HCT116 (cell line): ENCODE data around the gene HDLBP. TPM values are rescaled to one million over a fixed set of nuclear protein-coding genes. Genes with fewer than 3 reads are reported as not detected.

Experiments used
- ATAC-seq: fragments of 200-7000 bp; cut with Tn5 transposase; 2 replicates; pipeline ENCODE4 v1.9.1; 2020; ENCODE audit warnings: mild to moderate bottlenecking, moderate library complexity
- BruUV-seq: library from RNA; stranded (reverse); fragments of 400-500 nt; replicated peaks from 2 replicates; lab custom pipeline; 2021; lab: Mats Ljungman, UMichigan
- CTCF ChIA-PET: fragments of 300-600 bp; sonication (Branson Sonifier 250); formaldehyde crosslinking; loops from one replicate; lab custom pipeline; 2021; ENCODE audit warnings: antibody characterized with exemption; lab: Charles Lee
- POLR2A ChIA-PET: fragments of 300-600, 350-600 bp; sonication (Branson Sonifier 250); formaldehyde crosslinking; loops from one replicate; lab custom pipeline; 2021; ENCODE audit warnings: antibody characterized with exemption; lab: Charles Lee
- RAD21 ChIA-PET, 2 experiments: fragments of 300-600 bp; sonication (Branson Sonifier 250); formaldehyde crosslinking; loops; one replicate each; lab custom pipeline; 2023; ENCODE audit warnings: low total read pairs in 2 of 2; ENCODE audit not compliant: uncharacterized antibody in 2 of 2, unreplicated experiment in 2 of 2, low non-redundant PET in 1 of 2; lab: Charles Lee
- DNase-seq: peaks from one replicate; pipeline ENCODE4 v3.0.0-alpha.2; 2010; ENCODE audit warnings: low read depth, low spot score
- H2AFZ ChIP-seq: fragments of 200-600 bp; shearing (Covaris generic), sonication (generic); 2 replicates; pipeline ENCODE4 v1.6.1; 2017; ENCODE audit warnings: low read depth, mixed run types, mixed read lengths, antibody characterized with exemption, low read length; ENCODE audit not compliant: poor library complexity, severe bottlenecking
- H3K27ac ChIP-seq: 2 replicates; pipeline ENCODE4 v1.5.1; 2012; ENCODE audit warnings: low read depth, low read length
- H3K27me3 ChIP-seq: fragments of 200-600 bp; sonication (generic); 2 replicates; pipeline ENCODE4 v1.6.1; 2016; ENCODE audit warnings: mixed run types, low read length, mixed read lengths; ENCODE audit not compliant: insufficient read depth
- H3K36me3 ChIP-seq, 2 experiments: fragments of 200-500 bp in 1 of 2; fragments of 200-600 bp in 1 of 2; sonication (Bioruptor generic) in 1 of 2; sonication (generic) in 1 of 2; 2 replicates each; pipeline versions ENCODE4 v1.5.1 to v1.6.1; 2014 to 2016; ENCODE audit warnings: low read length in 2 of 2, inconsistent platforms in 1 of 2, mixed read lengths in 1 of 2, mixed run types in 1 of 2; ENCODE audit not compliant: insufficient read depth in 2 of 2, control insufficient read depth in 1 of 2
- H3K4me1 ChIP-seq, 2 experiments: fragments of 200-600 bp in 1 of 2; sonication (generic) in 1 of 2; 2 replicates each; pipeline versions ENCODE4 v1.5.1 to v1.6.1; 2012 to 2017; ENCODE audit warnings: low read length in 2 of 2, inconsistent platforms in 1 of 2, mild to moderate bottlenecking in 1 of 2, mixed read lengths in 1 of 2, mixed run types in 1 of 2, moderate library complexity in 1 of 2; ENCODE audit not compliant: insufficient read depth in 2 of 2, control insufficient read depth in 1 of 2
- H3K4me2 ChIP-seq: fragments of 200-600 bp; sonication (generic); 2 replicates; pipeline ENCODE4 v1.6.1; 2017; ENCODE audit warnings: mixed run types, low read length, mixed read lengths
- H3K4me3 ChIP-seq, 2 experiments: fragments of 200-600 bp in 1 of 2; sonication (generic) in 1 of 2; replicated peaks in 1 of 2; 2 replicates each; pipeline ENCODE4 v1.5.1; 2011 to 2016; ENCODE audit warnings: low read length in 2 of 2, control low read depth in 1 of 2, low read depth in 1 of 2, mild to moderate bottlenecking in 1 of 2, mixed read lengths in 1 of 2, mixed run types in 1 of 2
- H3K79me2 ChIP-seq: fragments of 200-600 bp; sonication (generic); 2 replicates; pipeline ENCODE4 v1.6.1; 2017; ENCODE audit warnings: mild to moderate bottlenecking, mixed run types, low read length, moderate library complexity, mixed read lengths; ENCODE audit not compliant: insufficient read depth
- H3K9ac ChIP-seq: fragments of 200-600 bp; sonication (generic); 2 replicates; pipeline ENCODE4 v1.6.1; 2016; ENCODE audit warnings: low read length, mixed read lengths
- H3K9me2 ChIP-seq: fragments of 200-600 bp; sonication (generic), shearing (Covaris generic); 2 replicates; pipeline ENCODE4 v1.6.1; 2017; ENCODE audit warnings: mixed run types, mild to moderate bottlenecking, moderate library complexity; ENCODE audit not compliant: insufficient read depth
- H3K9me3 ChIP-seq, 2 experiments: fragments of 200-500 bp in 1 of 2; fragments of 200-600 bp in 1 of 2; sonication (Bioruptor generic) in 1 of 2; sonication (generic) in 1 of 2; 2 replicates each; pipeline ENCODE4 v1.6.1; 2014 to 2017; ENCODE audit warnings: low read length in 2 of 2, mixed read lengths in 2 of 2, inconsistent platforms in 1 of 2, low read depth in 1 of 2, mild to moderate bottlenecking in 1 of 2, mixed run types in 1 of 2, moderate library complexity in 1 of 2; ENCODE audit not compliant: control insufficient read depth in 1 of 2, insufficient read depth in 1 of 2
- H4K20me1 ChIP-seq: fragments of 200-600 bp; sonication (generic), shearing (Covaris generic); 2 replicates; pipeline ENCODE4 v1.6.1; 2017; ENCODE audit warnings: mixed run types, mild to moderate bottlenecking, moderate library complexity; ENCODE audit not compliant: insufficient read depth
- ATF3 ChIP-seq: IDR thresholded peaks from 2 replicates; pipeline ENCODE4 v1.6.1; 2012
- CEBPB ChIP-seq: IDR thresholded peaks from 2 replicates; pipeline ENCODE4 v1.6.1; 2012; ENCODE audit warnings: low read depth
- CTCF ChIP-seq, 3 experiments: fragments of 200-600 bp in 1 of 3; sonication (generic) in 1 of 3; IDR thresholded peaks in 2 of 3; conservative IDR thresholded peaks in 1 of 3; 2 replicates each; pipeline ENCODE4 v1.5.1; 2012 to 2017; ENCODE audit warnings: low read depth in 2 of 3, low read length in 2 of 3, antibody characterized with exemption in 1 of 3, borderline replicate concordance in 1 of 3, control low read depth in 1 of 3, mild to moderate bottlenecking in 1 of 3, mixed read lengths in 1 of 3, mixed run types in 1 of 3, moderate library complexity in 1 of 3; ENCODE audit not compliant: insufficient read depth in 1 of 3
- EGR1 ChIP-seq: IDR thresholded peaks from 2 replicates; pipeline ENCODE4 v1.6.1; 2012; ENCODE audit warnings: low read depth
- ELF1 ChIP-seq: IDR thresholded peaks from 2 replicates; pipeline ENCODE4 v1.6.1; 2012; ENCODE audit warnings: low read depth, borderline replicate concordance
- EZH2phosphoT487 ChIP-seq: fragments of 200-600 bp; IDR thresholded peaks from 2 replicates; pipeline ENCODE4 v1.6.1; 2018; ENCODE audit warnings: antibody characterized with exemption, borderline replicate concordance
- FOSL1 ChIP-seq: IDR thresholded peaks from 2 replicates; pipeline ENCODE4 v1.6.1; 2012; ENCODE audit warnings: low read depth
- JUND ChIP-seq: IDR thresholded peaks from 2 replicates; pipeline ENCODE4 v1.6.1; 2012
- POLR2A ChIP-seq: IDR thresholded peaks from 2 replicates; pipeline ENCODE4 v1.7.0; 2011; ENCODE audit warnings: borderline replicate concordance; ENCODE audit not compliant: insufficient read depth, insufficient read length; ENCODE audit errors: extremely low read depth
- POLR2AphosphoS5 ChIP-seq: IDR thresholded peaks from 2 replicates; pipeline ENCODE4 v1.6.1; 2011; ENCODE audit warnings: mild to moderate bottlenecking, low read depth, low read length, moderate library complexity
- RAD21 ChIP-seq: IDR thresholded peaks from 2 replicates; pipeline ENCODE4 v1.6.1; 2012; ENCODE audit warnings: low read depth, mild to moderate bottlenecking
- REST ChIP-seq: IDR thresholded peaks from 2 replicates; pipeline ENCODE4 v1.6.1; 2012; ENCODE audit warnings: low read depth
- SIN3A ChIP-seq: IDR thresholded peaks from 2 replicates; pipeline ENCODE4 v1.6.1; 2012; ENCODE audit warnings: low read depth
- SP1 ChIP-seq: IDR thresholded peaks from 2 replicates; pipeline ENCODE4 v1.6.1; 2012; ENCODE audit warnings: low read depth
- SRF ChIP-seq: IDR thresholded peaks from 2 replicates; pipeline ENCODE4 v1.6.1; 2012; ENCODE audit warnings: low read depth
- TCF7L2 ChIP-seq: IDR thresholded peaks from 2 replicates; pipeline ENCODE4 v1.7.0; 2011; ENCODE audit warnings: borderline replicate concordance, inconsistent platforms; ENCODE audit not compliant: insufficient read depth, insufficient read length; ENCODE audit errors: extremely low read depth
- YY1 ChIP-seq: IDR thresholded peaks from 2 replicates; pipeline ENCODE4 v1.6.1; 2011; ENCODE audit warnings: low read length, low read depth, moderate library complexity, mild to moderate bottlenecking; ENCODE audit not compliant: insufficient replicate concordance; ENCODE audit errors: extremely low read depth
- ZBTB33 ChIP-seq: IDR thresholded peaks from 2 replicates; pipeline ENCODE4 v1.6.1; 2011; ENCODE audit warnings: mild to moderate bottlenecking, low read length, moderate library complexity; ENCODE audit not compliant: insufficient replicate concordance; ENCODE audit errors: extremely low read depth
- ZFX ChIP-seq: fragments of 450-650 bp; IDR thresholded peaks from 2 replicates; pipeline ENCODE4 v1.6.1; 2017
- ZNF274 ChIP-seq: fragments of 200-500 bp; sonication (Bioruptor generic); IDR thresholded peaks from 2 replicates; pipeline ENCODE4 v1.6.1; 2014; ENCODE audit warnings: mild to moderate bottlenecking, low read depth, low read length, inconsistent platforms
- intact Hi-C: fragments of 100-400 bp; cut with micrococcal nuclease; formaldehyde crosslinking; loops from 2 replicates; pipeline ENCODE4 v1.10.0; 2022
- total RNA-seq: library from RNA; stranded (reverse); gene quantifications from one replicate; pipeline ENCODE4 v1.2.1, GENCODE V29; 2021; ENCODE audit not compliant: unreplicated experiment

Gene HDLBP
- total RNA-seq, 1 experiment from 2014 or later = 462 TPM

GRCh38 chr2:241310917-241311566 is 4.4 kb downstream of the HDLBP start:
- H2AFZ ChIP-seq = no peak overlapping the region
- no peaks in the 10 kb centered on the region for H3K9me2 ChIP-seq
- ATAC-seq (no peak), DNase-seq (no peak)
- no peaks in the 10 kb centered on the region for H3K9me3 ChIP-seq
- H3K27ac ChIP-seq = no peak overlapping the region
- CTCF ChIA-PET = no interaction called here
- no peaks in the 10 kb centered on the region for H3K27me3 ChIP-seq
- H3K4me3 ChIP-seq = no peak overlapping the region
- RAD21 ChIA-PET = no interaction called here
- H3K4me1 ChIP-seq = peaks cover 6 to 16% of the 10 kb centered on the region in 2 experiments; a peak in 3 of 4 replicates
- intact Hi-C loops = no loop called here
- no TSS peak for BruUV-seq
- no peak overlapping the region for H3K9ac ChIP-seq
- H3K4me2 ChIP-seq = no peak overlapping the region
- peaks cover 91% of the 10 kb centered on the region for H3K79me2 ChIP-seq
- TF ChIP-seq EGR1 (no peak), POLR2A (no peak), ZBTB33 (no peak), JUND (no peak), SP1 (no peak), ZFX (no peak), REST (no peak), EZH2phosphoT487 (no peak), SRF (no peak), YY1 (no peak), TCF7L2 (no peak), ATF3 (no peak), SIN3A (no peak), FOSL1 (no peak), ZNF274 (no peak), CTCF (IDR thresholded peaks at IDR 0.05 in 2 of 3, conservative IDR thresholded peaks at IDR 0.05 in 1 of 3; ENCODE audit: borderline replicate concordance in 1 of 3, insufficient read depth in 1 of 3, low read depth in 2 of 3, low read length in 2 of 3) (no peak), CEBPB (no peak), RAD21 (no peak), POLR2AphosphoS5 (no peak), ELF1 (no peak)
- no peaks in the 10 kb centered on the region for H3K36me3 ChIP-seq
- peaks cover 24% of the 10 kb centered on the region; the same call in 1 of the 2 replicates for H4K20me1 ChIP-seq
- POLR2A ChIA-PET = no interaction called here
